OCI-LY1 (cell line): ENCODE data around the gene SQOR.

Experiments used
- H2AFZ ChIP-seq: fragments of 200-600 bp; sonication (generic), shearing (Covaris generic); 2 replicates; pipeline ENCODE4 v1.6.0; 2014; ENCODE audit warnings: antibody characterized with exemption, mild to moderate bottlenecking, low read length
- H3F3A ChIP-seq: fragments of 200-600 bp; sonication (generic), shearing (Covaris generic); 2 replicates; pipeline ENCODE4 v1.6.0; 2014; ENCODE audit warnings: mild to moderate bottlenecking, antibody characterized with exemption, low read length, moderate library complexity; ENCODE audit not compliant: insufficient read depth
- H3K27ac ChIP-seq: fragments of 200-600 bp; sonication (generic); 2 replicates; pipeline ENCODE4 v1.5.1; 2014; ENCODE audit warnings: low read length, mixed run types, mild to moderate bottlenecking, low read depth; ENCODE audit not compliant: poor library complexity, severe bottlenecking
- H3K27me3 ChIP-seq: fragments of 200-600 bp; sonication (generic); 2 replicates; pipeline ENCODE4 v1.6.0; 2014; ENCODE audit warnings: antibody characterized with exemption, mild to moderate bottlenecking, low read length, moderate library complexity; ENCODE audit not compliant: insufficient read depth
- H3K36me3 ChIP-seq: fragments of 200-600 bp; sonication (generic); 2 replicates; pipeline ENCODE4 v1.6.1; 2014; ENCODE audit warnings: mild to moderate bottlenecking, antibody characterized with exemption, low read length, moderate library complexity, mixed read lengths; ENCODE audit not compliant: insufficient read depth
- H3K4me1 ChIP-seq: fragments of 200-600 bp; sonication (generic); 2 replicates; pipeline ENCODE4 v1.5.1; 2014; ENCODE audit warnings: mild to moderate bottlenecking, low read length, moderate library complexity; ENCODE audit not compliant: insufficient read depth, severe bottlenecking
- H3K4me2 ChIP-seq: fragments of 200-600 bp; sonication (generic), shearing (Covaris generic); 2 replicates; pipeline ENCODE4 v1.6.1; 2014; ENCODE audit warnings: low read length
- H3K4me3 ChIP-seq: fragments of 200-600 bp; sonication (generic); 2 replicates; pipeline ENCODE4 v1.5.1; 2014; ENCODE audit warnings: low read length, low read depth, mild to moderate bottlenecking, mixed read lengths; ENCODE audit not compliant: poor library complexity, severe bottlenecking
- H3K79me2 ChIP-seq: fragments of 200-600 bp; shearing (Covaris generic); 2 replicates; pipeline ENCODE4 v1.6.1; 2016; ENCODE audit warnings: mixed run types, low read length, mixed read lengths; ENCODE audit not compliant: insufficient read depth
- H3K9ac ChIP-seq: fragments of 200-600 bp; sonication (generic), shearing (Covaris generic); 2 replicates; pipeline ENCODE4 v1.6.1; 2014; ENCODE audit warnings: mild to moderate bottlenecking, low read length, mixed read lengths
- H3K9me2 ChIP-seq: fragments of 200-600 bp; sonication (generic), shearing (Covaris generic); 2 replicates; pipeline ENCODE4 v1.6.1; 2014; ENCODE audit warnings: low read depth, mild to moderate bottlenecking, low read length, mixed read lengths
- H3K9me3 ChIP-seq: fragments of 200-600 bp; shearing (Covaris generic); 2 replicates; pipeline ENCODE4 v1.6.1; 2014; ENCODE audit warnings: low read length, mixed read lengths
- H4K20me1 ChIP-seq: fragments of 200-600 bp; sonication (generic), shearing (Covaris generic); 2 replicates; pipeline ENCODE4 v1.6.0; 2016; ENCODE audit warnings: mild to moderate bottlenecking, low read length; ENCODE audit not compliant: insufficient read depth
- CTCF ChIP-seq: fragments of 200-600 bp; sonication (generic), shearing (Covaris generic); IDR thresholded peaks from 2 replicates; pipeline ENCODE4 v1.5.1; 2017; ENCODE audit warnings: mild to moderate bottlenecking, antibody characterized with exemption, low read length, moderate library complexity, mixed read lengths
- EZH2 ChIP-seq: fragments of 200-600 bp; sonication (generic), shearing (Covaris generic); IDR thresholded peaks from 2 replicates; pipeline ENCODE4 v1.8.0; 2017; ENCODE audit warnings: borderline replicate concordance, mixed run types, mild to moderate bottlenecking, antibody characterized with exemption, low read length, moderate library complexity, mixed read lengths

The SQOR gene

GRCh38 chr15:45662375-45662774, 27.5 kb downstream of the SQOR start:
- TF ChIP-seq CTCF = no peak
- TF ChIP-seq EZH2 = no peak
- no peak overlapping the region for H2AFZ ChIP-seq

GRCh38 chr15:45664451-45664850, 29.6 kb downstream of the SQOR start:
- H3K4me3 ChIP-seq = no peak overlapping the region
- no peak overlapping the region for H3K4me2 ChIP-seq
- no peaks in the 10 kb centered on the region for H4K20me1 ChIP-seq
- H3K9me2 ChIP-seq = no peaks in the 10 kb centered on the region
- H3K9ac ChIP-seq = no peak overlapping the region
- H2AFZ ChIP-seq = no peak overlapping the region
- no peaks in the 10 kb centered on the region for H3K9me3 ChIP-seq
- no peaks in the 10 kb centered on the region for H3K36me3 ChIP-seq
- H3K4me1 ChIP-seq = no peaks in the 10 kb centered on the region
- H3F3A ChIP-seq = no peaks in the 10 kb centered on the region
- H3K79me2 ChIP-seq = no peaks in the 10 kb centered on the region
- TF ChIP-seq EZH2 (no peak), CTCF (no peak)
- H3K27ac ChIP-seq = no peak overlapping the region
- H3K27me3 ChIP-seq = no peaks in the 10 kb centered on the region

More at GRCh38 chr15:45662375-45662774, 27.5 kb downstream of the SQOR start:
- Histone ChIP-seq H3K4me2 (no peak overlapping the region), H3F3A (no peaks in the 10 kb centered on the region), H3K4me1 (no peaks in the 10 kb centered on the region), H3K27me3 (no peaks in the 10 kb centered on the region), H3K9me2 (no peaks in the 10 kb centered on the region), H3K79me2 (no peaks in the 10 kb centered on the region), H3K9ac (no peak overlapping the region), H3K36me3 (no peaks in the 10 kb centered on the region), H3K27ac (no peak overlapping the region), H3K9me3 (no peaks in the 10 kb centered on the region), H3K4me3 (no peak overlapping the region), H4K20me1 (no peaks in the 10 kb centered on the region)

GRCh38 chr15:45665261-45665660, 30.4 kb downstream of the SQOR start:
- Histone ChIP-seq H3K79me2 (no peaks in the 10 kb centered on the region), H3K9me3 (no peaks in the 10 kb centered on the region), H2AFZ (no peak overlapping the region), H3K4me1 (no peaks in the 10 kb centered on the region), H3F3A (no peaks in the 10 kb centered on the region), H3K27me3 (no peaks in the 10 kb centered on the region), H4K20me1 (no peaks in the 10 kb centered on the region), H3K4me2 (no peak overlapping the region), H3K36me3 (no peaks in the 10 kb centered on the region), H3K9ac (no peak overlapping the region), H3K4me3 (no peak overlapping the region), H3K27ac (no peak overlapping the region), H3K9me2 (no peaks in the 10 kb centered on the region)
- TF ChIP-seq EZH2 = no peak
- no peak for TF ChIP-seq CTCF
